GM12865 (cell line): ENCODE results near the gene LPP.

Experiments used
- DNase-seq: peaks from one replicate; pipeline ENCODE4 v3.0.0; 2010; ENCODE audit warnings: low read depth
- H3K4me3 ChIP-seq: 2 replicates; pipeline ENCODE4 v1.5.1; 2011; ENCODE audit warnings: mild to moderate bottlenecking, low read depth, low read length, control low read depth
- TF ChIP-seq, protein P1 (sequence below): IDR thresholded peaks from 2 replicates; pipeline ENCODE4 v1.5.1; 2011; ENCODE audit warnings: low read length, control low read depth, low read depth, inconsistent platforms; ENCODE audit not compliant: insufficient read depth; ENCODE audit errors: missing control alignments

LPP gene

GRCh38 chr3:188817103-188817934 lies 663.4 kb downstream of the LPP start:
- TF ChIP-seq, protein P1, sequence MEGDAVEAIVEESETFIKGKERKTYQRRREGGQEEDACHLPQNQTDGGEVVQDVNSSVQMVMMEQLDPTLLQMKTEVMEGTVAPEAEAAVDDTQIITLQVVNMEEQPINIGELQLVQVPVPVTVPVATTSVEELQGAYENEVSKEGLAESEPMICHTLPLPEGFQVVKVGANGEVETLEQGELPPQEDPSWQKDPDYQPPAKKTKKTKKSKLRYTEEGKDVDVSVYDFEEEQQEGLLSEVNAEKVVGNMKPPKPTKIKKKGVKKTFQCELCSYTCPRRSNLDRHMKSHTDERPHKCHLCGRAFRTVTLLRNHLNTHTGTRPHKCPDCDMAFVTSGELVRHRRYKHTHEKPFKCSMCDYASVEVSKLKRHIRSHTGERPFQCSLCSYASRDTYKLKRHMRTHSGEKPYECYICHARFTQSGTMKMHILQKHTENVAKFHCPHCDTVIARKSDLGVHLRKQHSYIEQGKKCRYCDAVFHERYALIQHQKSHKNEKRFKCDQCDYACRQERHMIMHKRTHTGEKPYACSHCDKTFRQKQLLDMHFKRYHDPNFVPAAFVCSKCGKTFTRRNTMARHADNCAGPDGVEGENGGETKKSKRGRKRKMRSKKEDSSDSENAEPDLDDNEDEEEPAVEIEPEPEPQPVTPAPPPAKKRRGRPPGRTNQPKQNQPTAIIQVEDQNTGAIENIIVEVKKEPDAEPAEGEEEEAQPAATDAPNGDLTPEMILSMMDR = no peak
- DNase-seq = no peak
- H3K4me3 ChIP-seq = no peak overlapping the region

DNA sequence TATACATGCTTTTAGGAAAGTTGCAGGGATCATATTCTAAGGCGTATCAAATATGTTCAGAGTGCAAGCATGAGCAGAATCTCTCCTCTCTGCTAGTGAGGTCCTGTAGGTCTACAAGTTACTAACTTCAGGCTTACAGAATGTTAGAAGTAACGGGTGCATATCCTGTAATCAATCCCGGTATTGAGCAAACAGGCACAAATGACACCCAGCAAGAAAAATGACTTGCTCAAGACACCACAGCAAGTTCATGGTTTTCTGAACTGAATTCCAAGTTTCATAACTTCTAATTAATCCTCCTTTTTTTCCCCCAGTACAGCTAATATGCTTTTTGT lies 663.9 kb downstream of the LPP start:
- TF ChIP-seq, protein P1 = no peak
- H3K4me3 ChIP-seq = no peak overlapping the region
- no peak for DNase-seq

GRCh38 chr3:188818282-188818681 lies 664.3 kb downstream of the LPP start:
- TF ChIP-seq, protein P1 = no peak
- H3K4me3 ChIP-seq = no peak overlapping the region
- DNase-seq = no peak

DNA sequence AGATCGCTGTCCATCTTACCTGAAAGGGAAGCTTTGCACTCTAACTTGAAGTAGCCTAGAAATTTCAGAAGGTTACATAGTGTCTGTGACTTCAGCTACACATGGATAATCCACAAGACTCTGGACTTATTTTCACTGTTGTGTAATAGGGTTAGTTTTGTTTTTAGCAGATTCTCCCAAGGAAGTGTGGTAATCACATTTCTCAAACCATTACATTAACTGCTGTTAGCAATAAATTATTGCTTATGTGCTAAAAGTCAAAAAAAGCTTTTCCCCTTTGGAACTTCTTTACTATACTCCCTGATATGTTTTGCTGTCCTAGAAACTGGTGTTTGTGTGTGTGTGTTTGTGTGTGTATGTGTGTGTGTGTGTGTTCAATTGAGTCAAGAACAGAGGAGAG lies 666.0 kb downstream of the LPP start:
- H3K4me3 ChIP-seq = no peak overlapping the region
- TF ChIP-seq, protein P1 = no peak
- DNase-seq = no peak

- no peak for DNase-seq
- H3K4me3 ChIP-seq = no peak overlapping the region
- TF ChIP-seq, protein P1 = no peak
These were observed 668.0 kb downstream of the LPP start for GRCh38 chr3:188822004-188822403.

DNA sequence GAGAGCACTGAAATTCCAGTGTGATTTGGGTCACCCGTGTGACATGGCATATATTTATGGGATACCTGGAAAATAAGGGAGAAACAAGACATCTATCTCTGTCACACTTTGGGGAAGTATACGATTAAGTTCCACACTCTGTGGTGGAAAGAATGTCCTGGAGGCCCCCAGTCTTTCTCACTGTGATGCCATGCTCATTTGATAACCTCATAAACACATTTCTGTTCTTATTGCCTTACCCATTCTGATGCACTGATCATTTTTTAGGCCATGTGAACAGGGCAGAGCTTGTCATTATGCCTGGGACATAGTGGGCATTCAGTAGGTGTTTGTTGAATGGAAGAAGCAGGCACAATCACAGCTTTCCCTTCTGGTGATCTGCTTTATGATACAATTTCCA lies 668.5 kb downstream of the LPP start:
- H3K4me3 ChIP-seq = no peak overlapping the region
- TF ChIP-seq, protein P1 = no peak
- no peak for DNase-seq

GRCh38 chr3:188824566-188824965 lies 670.6 kb downstream of the LPP start:
- TF ChIP-seq, protein P1 = no peak
- no peak overlapping the region for H3K4me3 ChIP-seq
- no peak for DNase-seq
